IMR-90 (cell line): Measurements from ENCODE around the gene CDK5RAP2. TPM values are rescaled to one million over a fixed set of nuclear protein-coding genes. Genes with fewer than 3 reads are reported as not detected.

Source experiments
- ATAC-seq: fragments of 200-7000 bp; cut with Tn5 transposase; 2 replicates; pipeline ENCODE4 v1.9.1; 2020; ENCODE audit warnings: low read depth, mild to moderate bottlenecking, moderate library complexity
- BruUV-seq: library from RNA; stranded (reverse); fragments of 400-500 nt; replicated peaks from 2 replicates; lab custom pipeline; 2021; lab: Mats Ljungman, UMichigan
- CTCF ChIA-PET: fragments of 300-600 bp; formaldehyde crosslinking; extraction: SDS; loops from one replicate; lab custom pipeline; 2021; ENCODE audit warnings: antibody characterized with exemption; lab: Yijun Ruan, JAX
- POLR2A ChIA-PET: fragments of 300-600 bp; sonication (Branson Sonifier 250); formaldehyde crosslinking; loops from one replicate; lab custom pipeline; 2022; ENCODE audit warnings: antibody characterized with exemption; ENCODE audit not compliant: unreplicated experiment; lab: Charles Lee
- DNase-seq: peaks from one replicate; pipeline ENCODE4 v3.0.0; 2013
- H2AFZ ChIP-seq: replicated peaks from 2 replicates; pipeline ENCODE3; 2013; ENCODE audit warnings: low read length, mild to moderate bottlenecking; ENCODE audit not compliant: poor library complexity
- H2AK5ac ChIP-seq: 2 replicates; pipeline ENCODE4 v1.6.1; 2013; ENCODE audit warnings: low read depth, low read length, inconsistent platforms
- H2AK9ac ChIP-seq: replicated peaks from 2 replicates; pipeline ENCODE3; 2013; ENCODE audit warnings: mild to moderate bottlenecking, low read depth, low read length, moderate library complexity; ENCODE audit not compliant: poor library complexity
- H2BK120ac ChIP-seq: 2 replicates; pipeline ENCODE4 v1.6.1; 2013; ENCODE audit warnings: low read depth, low read length, inconsistent platforms
- H2BK15ac ChIP-seq: 3 replicates; pipeline ENCODE4 v1.6.1; 2013; ENCODE audit warnings: low read depth, low read length, inconsistent platforms
- H2BK20ac ChIP-seq: 2 replicates; pipeline ENCODE4 v1.6.1; 2013; ENCODE audit warnings: low read depth, mild to moderate bottlenecking, inconsistent platforms, low read length, moderate library complexity
- H2BK5ac ChIP-seq: 2 replicates; pipeline ENCODE4 v1.6.1; 2013; ENCODE audit warnings: mild to moderate bottlenecking, low read depth, low read length, inconsistent platforms; ENCODE audit not compliant: poor library complexity, severe bottlenecking
- H3K14ac ChIP-seq: replicated peaks from 2 replicates; pipeline ENCODE4 v1.6.1; 2013; ENCODE audit warnings: low read depth, low read length, inconsistent platforms
- H3K18ac ChIP-seq: 2 replicates; pipeline ENCODE4 v1.6.1; 2013; ENCODE audit warnings: low read depth, low read length, control low read depth
- H3K23ac ChIP-seq: 2 replicates; pipeline ENCODE4 v1.6.1; 2013; ENCODE audit warnings: low read depth, low read length, inconsistent platforms
- H3K27ac ChIP-seq: 2 replicates; pipeline ENCODE4 v1.5.1; 2013; ENCODE audit warnings: mild to moderate bottlenecking, control low read depth, low read length; ENCODE audit not compliant: insufficient read depth
- H3K27me3 ChIP-seq: 2 replicates; pipeline ENCODE4 v1.6.1; 2013; ENCODE audit warnings: low read length; ENCODE audit not compliant: control insufficient read depth, insufficient read depth
- H3K36me3 ChIP-seq: 2 replicates; pipeline ENCODE4 v1.6.1; 2013; ENCODE audit warnings: low read length, mixed read lengths; ENCODE audit not compliant: control insufficient read depth, insufficient read depth
- H3K4ac ChIP-seq: 2 replicates; pipeline ENCODE4 v1.6.1; 2013; ENCODE audit warnings: low read depth, low read length, inconsistent platforms
- H3K4me1 ChIP-seq: 2 replicates; pipeline ENCODE4 v1.6.1; 2013; ENCODE audit warnings: low read length, mixed read lengths; ENCODE audit not compliant: control insufficient read depth, insufficient read depth
- H3K4me2 ChIP-seq: 2 replicates; pipeline ENCODE4 v1.6.1; 2013; ENCODE audit warnings: low read depth, mild to moderate bottlenecking, control low read depth, low read length, moderate library complexity
- H3K4me3 ChIP-seq: 2 replicates; pipeline ENCODE4 v1.5.1; 2013; ENCODE audit warnings: low read depth, mild to moderate bottlenecking, control low read depth, low read length, moderate library complexity; ENCODE audit not compliant: insufficient read depth
- H3K56ac ChIP-seq: 2 replicates; pipeline ENCODE4 v1.6.1; 2013; ENCODE audit warnings: low read length, inconsistent platforms; ENCODE audit not compliant: insufficient read depth; ENCODE audit errors: extremely low read depth
- H3K79me1 ChIP-seq, 2 experiments: 2 replicates each; pipeline ENCODE4 v1.6.1; 2013; ENCODE audit warnings: low read length in 2 of 2, inconsistent platforms in 1 of 2, low read depth in 1 of 2
- H3K9ac ChIP-seq: 2 replicates; pipeline ENCODE4 v1.6.1; 2013; ENCODE audit warnings: low read depth, low read length, control low read depth
- H3K9me1 ChIP-seq: 2 replicates; pipeline ENCODE4 v1.6.1; 2013; ENCODE audit warnings: low read length, inconsistent platforms; ENCODE audit not compliant: insufficient read depth
- H3K9me3 ChIP-seq: 2 replicates; pipeline ENCODE4 v1.6.1; 2013; ENCODE audit warnings: low read length; ENCODE audit not compliant: control insufficient read depth, insufficient read depth
- H4K20me1 ChIP-seq: 2 replicates; pipeline ENCODE4 v1.6.1; 2013; ENCODE audit warnings: low read length, inconsistent platforms; ENCODE audit not compliant: insufficient read depth
- H4K5ac ChIP-seq: 2 replicates; pipeline ENCODE4 v1.6.1; 2013; ENCODE audit warnings: mild to moderate bottlenecking, low read depth, low read length, control low read depth
- H4K8ac ChIP-seq, 2 experiments: 2 replicates each; pipeline ENCODE4 v1.6.1; 2013; ENCODE audit warnings: low read depth in 2 of 2, low read length in 2 of 2, control low read depth in 1 of 2, inconsistent platforms in 1 of 2
- H4K91ac ChIP-seq: 2 replicates; pipeline ENCODE4 v1.6.1; 2013; ENCODE audit warnings: low read depth, low read length, inconsistent platforms; ENCODE audit not compliant: insufficient read depth
- BHLHE40 ChIP-seq: fragments of 150-350 bp; IDR thresholded peaks from 2 replicates; pipeline ENCODE4 v1.6.1; 2016; ENCODE audit warnings: mild to moderate bottlenecking, low read depth, low read length
- CEBPB ChIP-seq: IDR thresholded peaks from 2 replicates; pipeline ENCODE4 v1.6.1; 2012; ENCODE audit warnings: low read depth, low read length, improper control_type of control experiment
- FOS ChIP-seq: fragments of 150-350 bp; IDR thresholded peaks from 2 replicates; pipeline ENCODE4 v1.6.1; 2016; ENCODE audit warnings: low read depth, low read length
- MAFK ChIP-seq: IDR thresholded peaks from 2 replicates; pipeline ENCODE4 v1.6.1; 2012; ENCODE audit warnings: low read depth, low read length, improper control_type of control experiment
- MAZ ChIP-seq: IDR thresholded peaks from 2 replicates; pipeline ENCODE4 v1.6.1; 2012; ENCODE audit warnings: low read depth, mild to moderate bottlenecking, low read length, improper control_type of control experiment, moderate library complexity, borderline replicate concordance
- MXI1 ChIP-seq: IDR thresholded peaks from 2 replicates; pipeline ENCODE4 v1.6.1; 2012; ENCODE audit warnings: low read depth, mild to moderate bottlenecking, low read length, moderate library complexity, borderline replicate concordance
- NFE2L2 ChIP-seq: fragments of 150-350 bp; IDR thresholded peaks from 2 replicates; pipeline ENCODE4 v1.6.1; 2016; ENCODE audit warnings: low read depth, mild to moderate bottlenecking, low read length
- RAD21 ChIP-seq: IDR thresholded peaks from 2 replicates; pipeline ENCODE4 v1.6.1; 2012; ENCODE audit warnings: low read length, improper control_type of control experiment
- WGBS, 2 experiments: methylation state at CpG; one replicate each; pipeline versions ENCODE4 v1.1.5 to v1.1.7; 2013; ENCODE audit warnings: missing lambda C conversion rate in 2 of 2; ENCODE audit not compliant: insufficient read length in 1 of 2; ENCODE audit errors: extremely low coverage in 2 of 2; 5-methylcytosine and 5-hydroxymethylcytosine counted together
- dilution Hi-C: fragments of 300-500 bp; cut with HindIII; formaldehyde crosslinking; loops from one replicate; pipeline ENCODE4 v1.14.3; 2018; ENCODE audit warnings: low sequenced_read_pairs; ENCODE audit not compliant: unreplicated experiment
- in situ Hi-C: fragments of 300-500 bp; cut with MboI; formaldehyde crosslinking; loops from 3 replicates; pipeline ENCODE4 v1.14.3; 2019; ENCODE audit warnings: low sequenced_read_pairs, inconsistent platforms, mixed read lengths
- intact Hi-C: fragments of 100-400 bp; cut with micrococcal nuclease; formaldehyde crosslinking; loops from 2 replicates; pipeline ENCODE4 v1.10.0; 2022
- polyA plus RNA-seq, 3 experiments: library from polyadenylated mRNA; depleted of rRNA; stranded (reverse); fragments of >200 nt; gene quantifications; 2 replicates each; pipeline ENCODE4 v1.2.3, GENCODE V29; 2012; ENCODE audit warnings: low replicate concordance in 1 of 3
- total RNA-seq: library from RNA; depleted of rRNA; stranded (reverse); fragments of >200 nt; gene quantifications from 2 replicates; pipeline ENCODE4 v1.2.3, GENCODE V29; 2012
- TF ChIP-seq, protein P1 (sequence below): fragments of 150-350 bp; IDR thresholded peaks from 2 replicates; pipeline ENCODE4 v1.6.1; 2017; ENCODE audit warnings: mild to moderate bottlenecking, antibody characterized with exemption, low read length, low read depth
- TF ChIP-seq, protein P2 (sequence below): conservative IDR thresholded peaks from 2 replicates; pipeline ENCODE4 v1.5.1; 2012; ENCODE audit warnings: mild to moderate bottlenecking, low read depth, low read length, improper control_type of control experiment

The CDK5RAP2 gene
- total and polyA plus RNA-seq, 2 of the 4 experiments (the other 2 are of a cell fraction), result 29.5 to 31.7 TPM

GRCh38 chr9:120593250-120593954, 13.4 kb upstream of the CDK5RAP2 start:
- TF ChIP-seq, protein P1, sequence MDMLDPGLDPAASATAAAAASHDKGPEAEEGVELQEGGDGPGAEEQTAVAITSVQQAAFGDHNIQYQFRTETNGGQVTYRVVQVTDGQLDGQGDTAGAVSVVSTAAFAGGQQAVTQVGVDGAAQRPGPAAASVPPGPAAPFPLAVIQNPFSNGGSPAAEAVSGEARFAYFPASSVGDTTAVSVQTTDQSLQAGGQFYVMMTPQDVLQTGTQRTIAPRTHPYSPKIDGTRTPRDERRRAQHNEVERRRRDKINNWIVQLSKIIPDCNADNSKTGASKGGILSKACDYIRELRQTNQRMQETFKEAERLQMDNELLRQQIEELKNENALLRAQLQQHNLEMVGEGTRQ, result no peak
- TF ChIP-seq CEBPB, result no peak
- no peak for TF ChIP-seq NFE2L2
- TF ChIP-seq, protein P2, sequence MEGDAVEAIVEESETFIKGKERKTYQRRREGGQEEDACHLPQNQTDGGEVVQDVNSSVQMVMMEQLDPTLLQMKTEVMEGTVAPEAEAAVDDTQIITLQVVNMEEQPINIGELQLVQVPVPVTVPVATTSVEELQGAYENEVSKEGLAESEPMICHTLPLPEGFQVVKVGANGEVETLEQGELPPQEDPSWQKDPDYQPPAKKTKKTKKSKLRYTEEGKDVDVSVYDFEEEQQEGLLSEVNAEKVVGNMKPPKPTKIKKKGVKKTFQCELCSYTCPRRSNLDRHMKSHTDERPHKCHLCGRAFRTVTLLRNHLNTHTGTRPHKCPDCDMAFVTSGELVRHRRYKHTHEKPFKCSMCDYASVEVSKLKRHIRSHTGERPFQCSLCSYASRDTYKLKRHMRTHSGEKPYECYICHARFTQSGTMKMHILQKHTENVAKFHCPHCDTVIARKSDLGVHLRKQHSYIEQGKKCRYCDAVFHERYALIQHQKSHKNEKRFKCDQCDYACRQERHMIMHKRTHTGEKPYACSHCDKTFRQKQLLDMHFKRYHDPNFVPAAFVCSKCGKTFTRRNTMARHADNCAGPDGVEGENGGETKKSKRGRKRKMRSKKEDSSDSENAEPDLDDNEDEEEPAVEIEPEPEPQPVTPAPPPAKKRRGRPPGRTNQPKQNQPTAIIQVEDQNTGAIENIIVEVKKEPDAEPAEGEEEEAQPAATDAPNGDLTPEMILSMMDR, result no peak
- TF ChIP-seq BHLHE40, result no peak
- TF ChIP-seq MXI1, result no peak
- TF ChIP-seq MAZ, result no peak
- no peak for TF ChIP-seq RAD21
- no peak for TF ChIP-seq MAFK
- TF ChIP-seq FOS, result no peak
- Histone ChIP-seq H3K79me1 (no peaks in the 10 kb centered on the region), H3K36me3 (no peaks in the 10 kb centered on the region), H4K8ac (no peak overlapping the region), H4K20me1 (no peaks in the 10 kb centered on the region), H3K9me3 (0 out of 2 replicates have a peak, but pooled peaks cover 4% of the 10 kb centered on the region), H3K4me1 (no peaks in the 10 kb centered on the region), H3K18ac (no peak overlapping the region), H3K56ac (no peak overlapping the region), H2AK9ac (no peak overlapping the region), H3K14ac (no peak overlapping the region), H2BK15ac (no peak overlapping the region), H2AK5ac (no peak overlapping the region), H3K9ac (no peak overlapping the region), H2BK5ac (no peak overlapping the region), H2AFZ (no peak overlapping the region), H4K5ac (no peak overlapping the region), H3K27me3 (no peaks in the 10 kb centered on the region), H3K4ac (no peak overlapping the region), H2BK120ac (no peak overlapping the region), H2BK20ac (no peak overlapping the region; the same call in 1 of the 2 replicates), H3K27ac (no peak overlapping the region), H3K9me1 (no peaks in the 10 kb centered on the region), H3K4me3 (no peak overlapping the region), H3K4me2 (no peak overlapping the region), H4K91ac (no peak overlapping the region), H3K23ac (no peak overlapping the region)
- in situ Hi-C loops, result no loop called here
- WGBS, 2 experiments, result no CpG with 5 or more reads among the region's 5 CpGs
- ChIA-PET CTCF (interaction anchor here (0.6 kb wide), 1 partner anchor 392 kb away, joined by 3 read pairs; no protein-coding TSS in a partner anchor), POLR2A (no interaction called here)
- no peak; the same call in 1 of the 2 replicates for ATAC-seq
- dilution Hi-C loops, result no loop called here
- DNase-seq, result no peak
- no TSS peak for BruUV-seq
- intact Hi-C loops, result no loop called here
